T-cell (primary cell): ENCODE data around the gene BAZ2B. TPM values are rescaled to one million over a fixed set of nuclear protein-coding genes. Genes with fewer than 3 reads are reported as not detected.
"Not testable (repeated sequence)": the region's sequence is repeated elsewhere in the genome, so short reads cannot be mapped to it uniquely, and the experiment has no call there.

Source experiments
- ATAC-seq, 4 experiments: fragments of 200-7000 bp in 3 of 4; fragments of 150-1000 bp in 1 of 4; cut with Tn5 transposase; replicated peaks in 1 of 4; 1 replicate in 3 of 4; 2 replicates in 1 of 4; pipeline ENCODE4 v1.10.0; 2021; ENCODE audit warnings: moderate library complexity in 3 of 4, mild to moderate bottlenecking in 2 of 4, moderate number of reproducible peaks in 1 of 4
- CTCF ChIA-PET, 2 donors: fragments of 300-600 bp; sonication (Branson Sonifier 250); formaldehyde crosslinking; loops; one replicate each; lab custom pipeline; 2022; ENCODE audit warnings: antibody characterized with exemption in 2 of 2; lab: Charles Lee
- POLR2A ChIA-PET, 2 donors: fragments of 300-600 bp; sonication (Branson Sonifier 250); formaldehyde crosslinking; loops; one replicate each; lab custom pipeline; 2022; ENCODE audit warnings: antibody characterized with exemption in 2 of 2; lab: Charles Lee
- DNase-seq, 35 experiments: peaks; one replicate each; pipeline versions ENCODE4 v3.0.0 to v3.0.0-alpha.2; 2013 to 2023
- H3K27ac ChIP-seq: one replicate; pipeline ENCODE4 v1.5.1; 2013; ENCODE audit warnings: low read length
- H3K27me3 ChIP-seq, 2 experiments: replicated peaks in 1 of 2; 1 replicate in 1 of 2; 2 replicates in 1 of 2; pipeline versions ENCODE4 v1.6.1 to v1.7.0; 2013; ENCODE audit warnings: low read length in 1 of 2, mixed read lengths in 1 of 2; ENCODE audit not compliant: control insufficient read depth in 2 of 2, insufficient read depth in 2 of 2; ENCODE audit errors: extremely low read depth in 1 of 2
- H3K36me3 ChIP-seq, 2 donors: 1 replicate in 1 of 2; 2 replicates in 1 of 2; pipeline versions ENCODE4 v1.6.1 to v1.7.0; 2013; ENCODE audit warnings: low read length in 1 of 2; ENCODE audit not compliant: control insufficient read depth in 2 of 2, insufficient read depth in 1 of 2; ENCODE audit errors: extremely low read depth in 1 of 2
- H3K4me1 ChIP-seq, 2 experiments: 1 replicate in 1 of 2; 2 replicates in 1 of 2; pipeline versions ENCODE4 v1.6.1 to v1.7.0; 2013; ENCODE audit warnings: low read length in 2 of 2, mixed read lengths in 1 of 2; ENCODE audit not compliant: insufficient read depth in 2 of 2, control insufficient read depth in 1 of 2; ENCODE audit errors: extremely low read depth in 1 of 2
- H3K4me3 ChIP-seq, 2 donors: 1 replicate in 1 of 2; 2 replicates in 1 of 2; pipeline versions ENCODE4 v1.5.1 to v1.7.0; 2013; ENCODE audit warnings: mild to moderate bottlenecking in 2 of 2, low read length in 1 of 2, moderate library complexity in 1 of 2; ENCODE audit not compliant: control insufficient read depth in 1 of 2; ENCODE audit errors: extremely low read depth in 1 of 2
- H3K9me3 ChIP-seq: 2 replicates; pipeline ENCODE4 v1.7.0; 2013
- H3K27ac Mint-ChIP-seq, 2 donors: one replicate each; pipeline ENCODE4 v1.8.0; 2020 to 2021; ENCODE audit warnings: mild to moderate bottlenecking in 2 of 2, mixed read lengths in 2 of 2
- H3K27me3 Mint-ChIP-seq, 2 donors: one replicate each; pipeline ENCODE4 v1.8.0; 2021 to 2022; ENCODE audit warnings: mixed read lengths in 2 of 2
- H3K36me3 Mint-ChIP-seq: one replicate; pipeline ENCODE4 v1.8.0; 2021; ENCODE audit warnings: mixed read lengths
- H3K4me1 Mint-ChIP-seq, 3 donors: one replicate each; pipeline ENCODE4 v1.8.0; 2020 to 2022; ENCODE audit warnings: mixed read lengths in 3 of 3, mild to moderate bottlenecking in 1 of 3
- H3K4me3 Mint-ChIP-seq, 3 donors: one replicate each; pipeline ENCODE4 v1.8.0; 2020 to 2022; ENCODE audit warnings: mild to moderate bottlenecking in 3 of 3, mixed read lengths in 3 of 3, moderate library complexity in 3 of 3
- H3K9me3 Mint-ChIP-seq, 3 donors: one replicate each; pipeline ENCODE4 v1.8.0; 2020 to 2022; ENCODE audit warnings: mixed read lengths in 3 of 3
- whole genome bisulfite sequencing: methylation state at CpG from one replicate; pipeline ENCODE4 v1.1.5; 2013; ENCODE audit warnings: missing lambda C conversion rate; ENCODE audit not compliant: insufficient coverage; 5-methylcytosine and 5-hydroxymethylcytosine counted together
- total RNA-seq, 35 experiments: library from RNA in 6 of 35; stranded (reverse) in 6 of 35; fragments of 120-200 nt in 1 of 35; gene quantifications; one replicate each; pipeline versions ENCODE4 v1.2.1 to v1.2.4 and lab custom pipeline; 2013 to 2026

The BAZ2B gene
- total RNA-seq, 5 donors from 2014 or later (not counting 1 experiment from before 2014, with no cell fraction given), result 21.2 to 38.5 (median 27.2) TPM

DNA sequence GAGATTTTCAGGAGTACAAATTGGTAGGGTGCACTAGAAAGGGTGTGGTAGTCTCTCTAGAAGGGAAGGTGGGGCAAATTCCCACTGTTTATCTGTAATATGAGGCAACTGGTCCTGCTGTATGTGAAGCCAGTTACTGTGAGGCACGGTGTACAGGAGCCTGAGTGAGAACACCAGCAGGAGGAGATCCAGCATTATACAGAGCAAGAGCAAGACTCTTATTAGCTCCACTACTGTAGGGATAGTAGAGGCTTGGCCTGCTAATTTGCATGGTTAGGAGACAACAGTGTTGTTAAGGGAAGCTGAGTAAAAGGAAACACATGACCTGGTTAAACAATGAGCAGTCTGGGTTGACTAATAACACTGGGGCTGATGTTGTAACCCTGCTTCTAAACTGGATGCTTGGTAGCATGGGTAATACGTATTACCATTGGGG, 253.5 kb downstream of the BAZ2B start:
- Mint-ChIP-seq H3K9me3 (peaks cover 0 to 7% (median 0%) of the 10 kb centered on the region in 3 donors), H3K27ac (no peak overlapping the region), H3K36me3 (peaks cover 74% of the 10 kb centered on the region), H3K4me1 (peaks cover 0 to 5% (median 5%) of the 10 kb centered on the region in 3 donors), H3K4me3 (no peak overlapping the region), H3K27me3 (no peaks in the 10 kb centered on the region)
- ATAC-seq (no peak), DNase-seq (no peak)
- peaks cover 0 to 5% of the 10 kb centered on the region in 2 donors for H3K36me3 ChIP-seq
- no peak overlapping the region for H3K4me3 ChIP-seq
- H3K27ac ChIP-seq, result no peak overlapping the region
- ChIA-PET CTCF (no interaction called here), POLR2A (no interaction called here)
- no peaks in the 10 kb centered on the region for H3K9me3 ChIP-seq
- no peaks in the 10 kb centered on the region for H3K27me3 ChIP-seq
- H3K4me1 ChIP-seq, result no peaks in the 10 kb centered on the region
- 100% methylated on average over 1 of the region's 2 CpGs for WGBS

DNA sequence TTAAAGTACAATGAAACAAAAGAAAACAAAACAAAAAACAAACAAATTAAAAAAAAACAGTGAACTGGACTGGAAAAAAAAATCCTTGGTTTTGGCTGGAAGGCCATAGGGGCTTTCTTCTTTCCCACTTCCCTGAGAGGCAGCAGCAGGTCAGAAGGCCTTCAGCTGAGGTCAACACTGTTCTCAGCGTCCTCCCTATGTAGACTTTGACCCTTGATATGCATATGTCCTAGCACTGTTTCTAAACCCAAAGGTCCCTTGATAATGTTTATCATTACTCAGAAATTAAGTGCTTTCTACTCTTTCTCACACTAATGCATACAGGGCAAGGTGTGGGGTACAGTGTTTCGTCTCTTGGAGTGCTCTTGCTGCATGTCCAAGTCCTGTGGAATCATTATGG, 254.3 kb downstream of the BAZ2B start:
- H3K4me3 ChIP-seq, result no peak overlapping the region
- peaks cover 0 to 7% (median 0%) of the 10 kb centered on the region in 3 donors for H3K9me3 Mint-ChIP-seq
- POLR2A ChIA-PET, result no interaction called here
- no peaks in the 10 kb centered on the region for H3K27me3 Mint-ChIP-seq
- H3K27ac Mint-ChIP-seq, result no peak overlapping the region
- no peak overlapping the region for H3K4me3 Mint-ChIP-seq
- H3K4me1 Mint-ChIP-seq, result peaks cover 0 to 5% (median 5%) of the 10 kb centered on the region in 3 donors
- WGBS, result no CpG with 5 or more reads among the region's 2 CpGs
- H3K36me3 ChIP-seq, result peaks cover 0 to 5% of the 10 kb centered on the region in 2 donors
- no peaks in the 10 kb centered on the region for H3K4me1 ChIP-seq
- peaks cover 77% of the 10 kb centered on the region for H3K36me3 Mint-ChIP-seq
- ATAC-seq (no peak), DNase-seq (no peak)
- CTCF ChIA-PET, result no interaction called here
- H3K27me3 ChIP-seq, result no peaks in the 10 kb centered on the region
- no peaks in the 10 kb centered on the region for H3K9me3 ChIP-seq
- H3K27ac ChIP-seq, result no peak overlapping the region

DNA sequence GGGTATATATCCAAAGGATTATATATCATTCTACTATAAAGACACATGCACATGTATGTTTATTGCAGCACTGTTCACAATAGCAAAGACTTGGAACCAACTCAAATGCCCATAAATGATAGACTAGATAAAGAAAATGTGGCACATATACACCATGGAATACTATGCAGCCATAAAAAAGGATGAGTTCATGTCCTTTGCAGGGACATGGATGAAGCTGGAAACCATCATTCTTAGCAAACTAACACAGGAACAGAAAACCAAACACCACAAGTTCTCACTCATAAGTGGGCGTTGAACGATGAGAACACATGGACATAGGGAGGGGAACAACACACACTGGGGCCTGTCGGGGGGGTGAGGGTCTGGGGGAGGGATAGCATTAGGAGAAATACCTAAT, 254.7 kb downstream of the BAZ2B start:
- H3K27ac ChIP-seq, H3K4me3 Mint-ChIP-seq, ATAC-seq, H3K9me3 Mint-ChIP-seq, H3K4me3 ChIP-seq, H3K27ac Mint-ChIP-seq, H3K36me3 ChIP-seq, H3K27me3 Mint-ChIP-seq, H3K27me3 ChIP-seq, H3K4me1 ChIP-seq, H3K9me3 ChIP-seq, DNase-seq, H3K4me1 Mint-ChIP-seq, CTCF ChIA-PET, POLR2A ChIA-PET: not testable (repeated sequence)
- no CpG with 5 or more reads among the region's 3 CpGs for WGBS
- H3K36me3 Mint-ChIP-seq, result peaks cover 77% of the 10 kb centered on the region

DNA sequence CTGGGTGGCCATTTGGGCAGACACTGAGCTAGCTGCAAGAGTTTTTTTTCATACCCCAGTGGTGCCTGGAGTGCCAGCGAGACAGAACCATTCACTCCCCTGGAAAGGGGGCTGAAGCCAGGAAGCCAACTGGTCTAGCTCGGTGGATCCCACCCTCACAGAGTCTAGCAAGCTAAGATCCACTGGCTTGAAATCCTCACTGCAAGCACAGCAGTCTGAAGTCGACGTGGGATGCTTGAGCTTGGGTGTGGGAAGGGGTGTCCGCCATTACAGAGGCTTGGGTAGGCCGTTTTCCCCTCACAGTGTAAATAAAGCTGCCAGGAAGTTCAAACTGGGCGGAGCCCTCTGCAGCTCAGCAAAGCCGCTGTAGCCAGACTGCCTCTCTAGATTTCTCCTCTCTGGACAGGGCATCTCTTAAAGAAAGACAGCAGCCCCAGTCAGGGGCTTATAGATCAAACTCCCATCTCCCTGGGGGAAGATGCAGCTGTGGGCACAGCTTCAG, 260.2 kb downstream of the BAZ2B start:
- no peaks in the 10 kb centered on the region for H3K27me3 ChIP-seq
- Mint-ChIP-seq H3K4me1 (peaks cover 0 to 5% (median 5%) of the 10 kb centered on the region in 3 donors), H3K27me3 (no peaks in the 10 kb centered on the region), H3K9me3 (no peaks in the 10 kb centered on the region), H3K27ac (no peak overlapping the region), H3K4me3 (no peak overlapping the region), H3K36me3 (peaks cover 40% of the 10 kb centered on the region)
- no peak for ATAC-seq
- no peaks in the 10 kb centered on the region for H3K9me3 ChIP-seq
- no peak overlapping the region for H3K4me3 ChIP-seq
- WGBS, result 96% methylated on average over 4 of the region's 8 CpGs
- POLR2A ChIA-PET, result no interaction called here
- H3K27ac ChIP-seq, result no peak overlapping the region
- DNase-seq, result no peak
- no peaks in the 10 kb centered on the region for H3K4me1 ChIP-seq
- H3K36me3 ChIP-seq, result no peaks in the 10 kb centered on the region
- CTCF ChIA-PET, result no interaction called here

DNA sequence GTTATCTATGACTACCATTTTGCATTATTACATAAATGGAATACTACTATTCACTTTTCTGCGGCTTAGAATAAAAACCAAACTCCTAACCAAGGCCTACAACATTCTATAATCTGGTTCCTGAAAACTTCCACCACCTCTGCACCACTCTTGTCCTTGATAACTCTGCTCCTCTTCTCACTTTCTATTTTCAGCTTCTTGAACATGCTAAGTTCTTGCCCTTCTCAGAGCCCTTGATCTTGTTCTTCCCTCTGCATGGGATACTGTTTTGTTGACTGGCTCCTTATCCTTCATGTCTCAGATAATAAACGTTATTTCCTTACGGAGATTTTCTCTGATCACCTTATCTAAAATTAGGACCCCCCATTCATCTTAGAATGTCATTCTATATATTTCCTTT, 264.4 kb downstream of the BAZ2B start:
- Mint-ChIP-seq H3K9me3 (no peaks in the 10 kb centered on the region), H3K4me3 (no peak overlapping the region), H3K27me3 (no peaks in the 10 kb centered on the region), H3K36me3 (peaks cover 34% of the 10 kb centered on the region), H3K4me1 (no peaks in the 10 kb centered on the region), H3K27ac (no peak overlapping the region)
- WGBS, result 100% methylated on average over 1 of the region's 3 CpGs
- Histone ChIP-seq H3K4me1 (no peaks in the 10 kb centered on the region), H3K9me3 (no peaks in the 10 kb centered on the region), H3K36me3 (peaks cover 0 to 16% of the 10 kb centered on the region in 2 donors), H3K4me3 (no peak overlapping the region), H3K27me3 (no peaks in the 10 kb centered on the region), H3K27ac (no peak overlapping the region)
- DNase-seq, result no peak
- no peak for ATAC-seq
- ChIA-PET CTCF (no interaction called here), POLR2A (interaction anchor here in 1 of 2 donors (0.6 kb wide), 1 partner anchor 9 kb away, joined by 3 read pairs; no protein-coding TSS in a partner anchor)

DNA sequence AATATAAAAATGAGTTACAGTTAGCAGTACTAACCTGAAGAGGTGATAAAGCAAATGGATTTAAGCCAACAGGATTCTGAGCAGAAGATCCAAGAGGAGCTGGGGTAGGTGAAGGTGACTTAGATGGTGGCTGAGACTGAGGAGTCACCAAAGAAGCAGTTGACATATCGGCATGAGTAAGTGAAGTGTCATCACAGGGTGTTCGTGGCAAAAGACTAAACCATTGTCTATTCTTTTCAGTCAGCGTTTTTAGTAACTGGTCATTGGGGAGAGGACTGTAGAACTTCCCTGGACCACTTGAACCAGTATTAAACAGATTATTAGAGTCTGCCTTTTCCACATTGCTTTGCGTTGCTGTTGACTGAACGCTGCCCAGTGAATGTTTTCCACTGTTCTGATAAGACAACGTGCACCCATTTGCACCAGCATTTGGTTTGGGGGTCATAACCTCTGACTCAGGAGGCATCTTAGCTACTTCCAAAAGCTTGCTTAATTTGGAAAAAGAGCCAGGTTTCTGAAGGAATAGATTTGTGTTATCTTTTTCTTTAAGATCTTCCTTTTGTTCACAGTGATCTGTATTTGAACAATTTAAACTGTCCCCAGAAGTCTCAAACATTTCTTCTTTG, 266.6 kb downstream of the BAZ2B start:
- POLR2A ChIA-PET, result no interaction called here

More for the DNA sequence above, 266.6 kb downstream of the BAZ2B start:
- H3K36me3 ChIP-seq, result peaks cover 0 to 18% of the 10 kb centered on the region in 2 donors
- 100% methylated on average over 1 of the region's 6 CpGs for WGBS
- Mint-ChIP-seq H3K36me3 (peaks cover 31% of the 10 kb centered on the region), H3K27ac (no peak overlapping the region), H3K4me3 (no peak overlapping the region), H3K27me3 (no peaks in the 10 kb centered on the region), H3K4me1 (no peaks in the 10 kb centered on the region), H3K9me3 (no peaks in the 10 kb centered on the region)
- DNase-seq (no peak), ATAC-seq (no peak)
- no peaks in the 10 kb centered on the region for H3K9me3 ChIP-seq
- no peak overlapping the region for H3K27ac ChIP-seq
- no peaks in the 10 kb centered on the region for H3K27me3 ChIP-seq
- no peaks in the 10 kb centered on the region for H3K4me1 ChIP-seq
- H3K4me3 ChIP-seq, result no peak overlapping the region
- CTCF ChIA-PET, result no interaction called here
